GM19193 (cell line): ENCODE results near the gene MEG3.

Source experiments
- POLR2A ChIP-seq: IDR thresholded peaks from 4 replicates; pipeline ENCODE4 v1.6.1; 2011; ENCODE audit not compliant: insufficient read depth, insufficient read length; ENCODE audit errors: extremely low read depth

The MEG3 gene

GRCh38 chr14:100825713-100826331 lies at the start of gene MEG3:
Gene MEG3, plus strand, starts transcription at chr14:100826118.
- TF ChIP-seq POLR2A = no peak

- no peak for TF ChIP-seq POLR2A
These were observed 49.1 kb upstream of the MEG3 start for GRCh38 chr14:100776681-100777365.

GRCh38 chr14:100777366-100777817 lies 48.5 kb upstream of the MEG3 start:
- TF ChIP-seq POLR2A = no peak

- TF ChIP-seq POLR2A = no peak
These were observed 47.9 kb upstream of the MEG3 start for GRCh38 chr14:100777818-100778525.

GRCh38 chr14:100778526-100778882 lies 47.4 kb upstream of the MEG3 start:
- no peak for TF ChIP-seq POLR2A

GRCh38 chr14:100778951-100779690 lies 46.8 kb upstream of the MEG3 start:
- TF ChIP-seq POLR2A = no peak

- TF ChIP-seq POLR2A = no peak
These were observed 46.2 kb upstream of the MEG3 start for GRCh38 chr14:100779691-100780080.

- TF ChIP-seq POLR2A = no peak
These were observed 45.7 kb upstream of the MEG3 start for GRCh38 chr14:100780246-100780645.

GRCh38 chr14:100780646-100781355 lies 45.1 kb upstream of the MEG3 start:
- no peak for TF ChIP-seq POLR2A

GRCh38 chr14:100781952-100782351 lies 44.0 kb upstream of the MEG3 start:
- no peak for TF ChIP-seq POLR2A

- no peak for TF ChIP-seq POLR2A
These were observed 43.2 kb upstream of the MEG3 start for GRCh38 chr14:100782516-100783320.

- no peak for TF ChIP-seq POLR2A
These were observed 42.1 kb upstream of the MEG3 start for GRCh38 chr14:100783630-100784370.
